ENCODE measurements around the gene EIF2D.

- TF ChIP-seq, protein P1, sequence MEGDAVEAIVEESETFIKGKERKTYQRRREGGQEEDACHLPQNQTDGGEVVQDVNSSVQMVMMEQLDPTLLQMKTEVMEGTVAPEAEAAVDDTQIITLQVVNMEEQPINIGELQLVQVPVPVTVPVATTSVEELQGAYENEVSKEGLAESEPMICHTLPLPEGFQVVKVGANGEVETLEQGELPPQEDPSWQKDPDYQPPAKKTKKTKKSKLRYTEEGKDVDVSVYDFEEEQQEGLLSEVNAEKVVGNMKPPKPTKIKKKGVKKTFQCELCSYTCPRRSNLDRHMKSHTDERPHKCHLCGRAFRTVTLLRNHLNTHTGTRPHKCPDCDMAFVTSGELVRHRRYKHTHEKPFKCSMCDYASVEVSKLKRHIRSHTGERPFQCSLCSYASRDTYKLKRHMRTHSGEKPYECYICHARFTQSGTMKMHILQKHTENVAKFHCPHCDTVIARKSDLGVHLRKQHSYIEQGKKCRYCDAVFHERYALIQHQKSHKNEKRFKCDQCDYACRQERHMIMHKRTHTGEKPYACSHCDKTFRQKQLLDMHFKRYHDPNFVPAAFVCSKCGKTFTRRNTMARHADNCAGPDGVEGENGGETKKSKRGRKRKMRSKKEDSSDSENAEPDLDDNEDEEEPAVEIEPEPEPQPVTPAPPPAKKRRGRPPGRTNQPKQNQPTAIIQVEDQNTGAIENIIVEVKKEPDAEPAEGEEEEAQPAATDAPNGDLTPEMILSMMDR (IDR thresholded peaks at IDR 0.05; ENCODE audit: control extremely low read depth in 1 of 3, insufficient read depth in 1 of 3, low read depth in 1 of 3, low read length in 3 of 3), result peak; percentile 90 to 99 (median 92)
- TF ChIP-seq CHD2 (IDR thresholded peaks at IDR 0.05; ENCODE audit: low read length) (peak; percentile 68; the same call in 1 of the 2 replicates), SIN3A (conservative IDR thresholded peaks at IDR 0.05 in 1 of 2, IDR thresholded peaks at IDR 0.05 in 1 of 2; ENCODE audit: low read depth in 1 of 2, low read length in 2 of 2) (peak; percentile 77 to 93; a peak in 3 of 4 replicates), RFX5 (IDR thresholded peaks at IDR 0.05; ENCODE audit: borderline replicate concordance, low read depth, low read length) (no peak), BRCA1 (IDR thresholded peaks at IDR 0.05; ENCODE audit: low read depth, low read length) (no peak), MAFK (IDR thresholded peaks at IDR 0.05; ENCODE audit: low read depth, low read length) (no peak), SP2 (IDR thresholded peaks at IDR 0.05; ENCODE audit: low read length) (no peak), SP1 (IDR thresholded peaks at IDR 0.05; ENCODE audit: low read depth, low read length) (peak; percentile 80), POLR2A (IDR thresholded peaks at IDR 0.05; ENCODE audit: control extremely low read depth in 1 of 2, low read depth in 2 of 2, low read length in 2 of 2) (peak; percentile 92 to 97), JUND (IDR thresholded peaks at IDR 0.05; ENCODE audit: low read length) (peak; percentile 75; the same call in 1 of the 2 replicates), KDM5A (IDR thresholded peaks at IDR 0.05; ENCODE audit: low read length) (peak; percentile 98), EGR1 (IDR thresholded peaks at IDR 0.05; ENCODE audit: borderline replicate concordance, low read depth, low read length) (peak; percentile 85), EP300 (IDR thresholded peaks at IDR 0.05; ENCODE audit: borderline replicate concordance in 1 of 2, low read depth in 2 of 2, low read length in 2 of 2) (peak in 1 of 2 experiments; percentile 88; a peak in 1 of 3 replicates), RAD21 (IDR thresholded peaks at IDR 0.05 in 1 of 2, conservative IDR thresholded peaks at IDR 0.05 in 1 of 2; ENCODE audit: low read depth in 2 of 2, low read length in 2 of 2) (peak; percentile 35 to 39; a peak in 2 of 4 replicates)
Measured at GRCh38 chr1:206612129-206612876, at the start of gene EIF2D.

Measured in H1 (cell line).